Adipocyte (in vitro differentiated cells): Measurements from ENCODE around the gene ANKRD24.
"Not testable (repeated sequence)": the region's sequence is repeated elsewhere in the genome, so short reads cannot be mapped to it uniquely, and the experiment has no call there.

Experiments
- DNase-seq: peaks from one replicate; pipeline ENCODE4 v3.0.0-alpha.2; 2015; ENCODE audit warnings: low read depth
- H3K27me3 ChIP-seq: replicated peaks from 2 replicates; pipeline ENCODE4 v1.7.0; 2013; ENCODE audit warnings: mild to moderate bottlenecking, low read length, moderate library complexity; ENCODE audit not compliant: control insufficient read depth, insufficient read depth
- H3K36me3 ChIP-seq: 2 replicates; pipeline ENCODE4 v1.7.0; 2013; ENCODE audit warnings: low read length, mild to moderate bottlenecking, moderate library complexity; ENCODE audit not compliant: control insufficient read depth, insufficient read depth, severe bottlenecking
- H3K4me1 ChIP-seq: 2 replicates; pipeline ENCODE4 v1.7.0; 2013; ENCODE audit warnings: mild to moderate bottlenecking, low read length, moderate library complexity; ENCODE audit not compliant: control insufficient read depth, insufficient read depth
- H3K4me3 ChIP-seq: 2 replicates; pipeline ENCODE4 v1.7.0; 2013; ENCODE audit warnings: mild to moderate bottlenecking, low read length, moderate library complexity
- H3K9ac ChIP-seq: 2 replicates; pipeline ENCODE4 v1.7.0; 2013; ENCODE audit warnings: mild to moderate bottlenecking, low read length, moderate library complexity
- H3K9me3 ChIP-seq: 2 replicates; pipeline ENCODE4 v1.7.0; 2013; ENCODE audit warnings: mild to moderate bottlenecking, low read length, moderate library complexity; ENCODE audit not compliant: control insufficient read depth

Gene ANKRD24

DNA sequence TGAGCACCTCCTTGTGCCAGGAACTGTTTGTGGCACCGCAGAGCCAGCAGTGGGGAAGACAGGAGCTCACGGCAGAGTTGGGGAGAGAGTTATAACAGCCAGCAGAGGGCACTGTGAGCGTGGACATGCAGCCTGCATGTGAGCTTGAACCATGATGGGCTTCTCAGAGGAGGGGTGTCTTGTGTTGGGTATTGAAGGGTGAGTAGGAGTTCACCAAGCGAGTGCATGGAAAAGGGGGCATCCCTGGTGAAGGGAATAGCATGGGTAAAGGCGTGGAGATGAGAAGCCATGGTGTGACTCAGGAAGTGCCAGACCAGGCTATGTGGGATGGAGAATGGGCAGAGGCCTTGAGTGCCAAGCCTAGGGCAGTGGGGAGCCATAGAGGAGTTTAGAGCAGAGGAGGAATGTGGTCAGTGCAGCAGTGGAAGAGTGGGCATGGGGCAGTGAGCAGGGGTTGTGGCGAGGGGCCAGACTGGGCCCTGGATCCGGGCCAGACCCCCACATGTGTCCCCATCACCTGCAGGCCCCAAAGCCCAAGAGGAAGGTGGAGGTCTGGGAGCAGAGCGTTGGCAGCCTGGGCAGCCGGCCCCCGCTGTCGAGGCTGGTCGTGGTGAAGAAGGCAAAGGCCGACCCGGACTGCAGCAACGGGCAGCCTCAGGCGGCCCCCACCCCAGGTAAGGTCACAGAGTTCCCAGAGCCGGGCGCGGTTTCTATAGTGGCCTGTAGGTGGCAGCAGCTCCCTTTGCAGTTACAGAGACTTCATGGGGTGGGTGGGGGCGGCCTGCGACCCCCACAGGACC, 84.8 kb downstream of the ANKRD24 start:
- peak; percentile 65 for DNase-seq
- Histone ChIP-seq H3K4me3 (no peak overlapping the region), H3K9me3 (no peaks in the 10 kb centered on the region), H3K9ac (no peak overlapping the region), H3K27me3 (no peaks in the 10 kb centered on the region), H3K4me1 (peaks cover 5% of the 10 kb centered on the region), H3K36me3 (peaks cover 31% of the 10 kb centered on the region)

DNA sequence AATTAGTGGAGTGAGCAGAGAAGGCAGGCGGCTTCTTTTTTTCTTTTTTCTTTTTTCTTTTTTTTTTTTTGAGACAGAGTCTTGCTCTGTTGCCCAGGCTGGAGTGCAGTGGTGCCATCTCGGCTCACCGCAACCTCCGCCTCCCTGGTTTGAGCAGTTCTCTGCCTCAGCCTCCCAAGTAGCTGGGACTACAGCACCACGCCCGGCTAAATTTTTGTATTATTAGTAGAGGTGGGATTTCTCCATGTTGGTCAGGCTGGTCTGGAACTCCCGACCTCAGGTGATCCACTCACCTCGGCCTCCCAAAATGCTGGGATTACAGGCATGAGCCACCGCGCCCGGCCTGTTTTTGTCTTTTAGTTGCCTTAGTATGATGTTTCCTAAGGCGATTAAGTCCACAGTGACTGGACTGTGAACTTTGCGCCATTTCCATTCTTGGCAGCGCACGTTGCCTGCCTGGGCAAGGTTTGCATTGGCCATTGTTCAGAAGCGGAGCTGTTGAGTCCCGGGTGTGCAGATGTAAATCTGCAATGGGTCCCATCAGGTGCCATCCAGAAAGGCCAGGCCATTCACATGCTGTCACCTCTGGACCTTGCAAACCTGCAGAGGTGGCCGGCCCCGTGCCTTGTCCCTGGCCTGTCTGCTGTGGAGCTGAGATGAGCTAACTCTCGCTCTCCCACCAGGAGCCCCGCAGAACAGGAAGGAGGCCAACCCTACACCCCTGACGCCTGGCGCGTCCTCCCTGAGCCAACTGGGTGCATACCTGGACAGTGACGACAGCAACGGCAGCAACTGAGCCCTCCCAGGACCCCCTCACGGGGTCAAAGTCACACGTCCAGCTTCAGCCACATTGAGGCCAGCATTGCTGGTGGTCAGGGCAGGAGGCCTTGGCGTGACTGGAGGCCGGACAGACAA, 85.7 kb downstream of the ANKRD24 start:
- H3K9me3 ChIP-seq: no peaks in the 10 kb centered on the region
- H3K36me3 ChIP-seq: peaks cover 26% of the 10 kb centered on the region
- H3K4me3 ChIP-seq: no peak overlapping the region
- H3K4me1 ChIP-seq: peaks cover 5% of the 10 kb centered on the region
- H3K27me3 ChIP-seq: no peaks in the 10 kb centered on the region
- no peak overlapping the region for H3K9ac ChIP-seq
- DNase-seq: no peak

DNA sequence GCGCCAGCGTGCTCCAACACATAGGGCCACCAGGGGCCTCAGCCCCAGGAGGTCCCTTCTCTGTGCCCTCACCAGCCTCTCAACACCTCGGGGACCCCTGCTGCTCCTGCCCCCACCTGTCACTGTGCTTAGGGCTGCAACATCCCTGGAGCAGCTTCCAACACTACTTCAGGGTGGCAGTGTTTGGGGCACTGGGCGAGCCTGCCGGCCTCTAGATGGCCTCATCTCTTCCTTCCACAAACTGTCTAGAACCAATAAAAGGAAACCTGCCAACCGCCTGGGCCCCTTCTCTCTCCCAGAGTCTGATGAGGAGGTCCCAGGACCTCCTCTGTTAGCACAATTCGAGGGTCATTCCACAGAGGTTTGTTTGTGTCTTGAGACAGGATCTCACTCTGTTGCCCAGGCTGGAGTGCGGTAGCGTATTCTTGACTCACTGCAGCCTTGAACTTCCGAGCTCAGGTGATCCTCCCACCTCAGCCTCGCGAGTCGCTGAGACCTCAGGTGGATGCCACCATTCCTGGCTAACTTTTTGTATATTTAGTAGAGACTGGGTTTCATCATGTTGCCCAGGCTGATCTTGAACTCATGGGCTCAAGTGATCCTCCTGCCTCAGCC, 86.4 kb downstream of the ANKRD24 start:
- H3K4me1 ChIP-seq: peaks cover 5% of the 10 kb centered on the region
- H3K36me3 ChIP-seq: peaks cover 26% of the 10 kb centered on the region
- no peaks in the 10 kb centered on the region for H3K9me3 ChIP-seq
- H3K27me3 ChIP-seq: no peaks in the 10 kb centered on the region
- H3K4me3 ChIP-seq: no peak overlapping the region
- no peak for DNase-seq
- H3K9ac ChIP-seq: no peak overlapping the region

DNA sequence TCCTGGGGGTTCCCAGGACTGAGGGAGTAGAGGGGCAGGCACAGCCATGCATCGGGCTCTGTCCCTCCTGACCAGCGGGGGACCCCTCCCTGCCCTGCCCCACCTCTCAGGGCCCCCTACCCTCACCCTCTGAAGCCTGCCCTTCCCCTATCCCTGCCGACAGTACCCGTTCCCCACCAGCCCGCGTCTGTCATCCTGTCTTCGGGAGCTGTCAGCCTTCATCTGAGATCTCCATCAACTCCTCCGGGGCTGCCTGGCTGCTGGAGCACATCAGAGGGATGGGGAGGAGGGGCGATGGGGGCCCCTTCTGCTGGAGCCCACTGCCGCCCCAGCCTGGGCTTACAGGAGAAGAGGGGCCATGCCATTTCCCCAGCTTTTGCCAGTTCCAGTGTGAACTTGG, 90.4 kb downstream of the ANKRD24 start:
- no peaks in the 10 kb centered on the region for H3K9me3 ChIP-seq
- H3K27me3 ChIP-seq: peaks cover 7% of the 10 kb centered on the region
- no peak overlapping the region for H3K4me3 ChIP-seq

DNA sequence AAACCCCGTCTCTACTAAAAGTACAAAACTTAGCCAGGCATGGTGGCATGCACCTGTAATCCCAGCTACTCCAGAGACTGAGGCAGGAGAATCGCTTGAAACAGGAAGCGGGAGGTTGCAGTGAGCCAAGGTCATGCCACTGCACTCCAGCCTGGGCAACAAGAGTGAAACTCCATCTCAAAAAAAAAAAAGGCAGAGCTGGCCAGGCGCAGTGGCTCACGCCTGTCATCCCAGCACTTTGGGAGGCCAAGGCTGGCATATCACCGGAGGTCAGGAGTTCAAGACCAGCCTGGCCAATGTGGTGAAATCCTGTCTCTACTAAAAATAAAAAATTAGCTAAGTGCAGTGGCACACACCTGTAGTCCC, 91.8 kb downstream of the ANKRD24 start:
- H3K4me3 ChIP-seq, H3K4me1 ChIP-seq, H3K9ac ChIP-seq, H3K36me3 ChIP-seq, DNase-seq, H3K9me3 ChIP-seq: not testable (repeated sequence)
- H3K27me3 ChIP-seq: peaks cover 11% of the 10 kb centered on the region

More for the DNA sequence above, 90.4 kb downstream of the ANKRD24 start:
- no peak for DNase-seq
- Histone ChIP-seq H3K36me3 (peaks cover 12% of the 10 kb centered on the region), H3K9ac (no peak overlapping the region), H3K4me1 (peaks cover 5% of the 10 kb centered on the region)
